Gastroesophageal sphincter (tissue), 4 donors: Measurements from ENCODE around the gene RBM19. TPM values are rescaled to one million over a fixed set of nuclear protein-coding genes. Genes with fewer than 3 reads are reported as not detected.

Source experiments
- ATAC-seq: fragments of 150-250 bp; one replicate; pipeline ENCODE4 v1.9.1; 2016; ENCODE audit warnings: mild to moderate bottlenecking, moderate library complexity
- H3K27ac ChIP-seq, 4 donors: fragments of 200-600 bp; sonication (generic) in 3 of 4; 1 replicate in 3 of 4; 2 replicates in 1 of 4; pipeline ENCODE4 v1.5.1; 2016 to 2019
- H3K27me3 ChIP-seq: fragments of 200-600 bp; sonication (generic); one replicate; pipeline ENCODE4 v1.5.1; 2019
- H3K36me3 ChIP-seq, 2 donors: fragments of 200-600 bp; sonication (generic); one replicate each; pipeline ENCODE4 v1.5.1; 2019; ENCODE audit warnings: control low read depth in 1 of 2
- H3K4me1 ChIP-seq, 3 donors: fragments of 200-600 bp; sonication (generic); 1 replicate in 2 of 3; 2 replicates in 1 of 3; pipeline ENCODE4 v1.5.1; 2016 to 2019; ENCODE audit warnings: control low read depth in 2 of 3
- H3K4me3 ChIP-seq, 2 donors: fragments of 200-600 bp; sonication (generic); one replicate each; pipeline ENCODE4 v1.5.1; 2019; ENCODE audit warnings: mild to moderate bottlenecking in 1 of 2, moderate library complexity in 1 of 2
- H3K9me3 ChIP-seq, 3 donors: fragments of 200-600 bp; sonication (generic); one replicate each; pipeline ENCODE4 v1.5.1; 2017 to 2019; ENCODE audit warnings: control low read depth in 2 of 3
- CTCF ChIP-seq, 4 experiments: fragments of 200-600 bp in 2 of 4; fragments of 450-650 bp in 2 of 4; sonication (generic) in 1 of 4; IDR thresholded peaks; one replicate each; pipeline ENCODE4 v1.5.1; 2017 to 2019; ENCODE audit warnings: antibody characterized with exemption in 4 of 4, mild to moderate bottlenecking in 2 of 4, moderate library complexity in 2 of 4
- EP300 ChIP-seq: sonication (generic); formaldehyde crosslinking; IDR thresholded peaks from one replicate; pipeline ENCODE4 v1.6.1; 2017; ENCODE audit warnings: antibody characterized with exemption, mild to moderate bottlenecking
- POLR2A ChIP-seq, 2 donors: fragments of 450-650 bp; IDR thresholded peaks; one replicate each; pipeline ENCODE4 v1.6.1; 2017; ENCODE audit warnings: antibody characterized with exemption in 2 of 2, mild to moderate bottlenecking in 2 of 2, moderate library complexity in 1 of 2
- POLR2AphosphoS5 ChIP-seq: sonication (generic); formaldehyde crosslinking; IDR thresholded peaks from one replicate; pipeline ENCODE4 v1.6.1; 2017; ENCODE audit warnings: antibody characterized with exemption
- WGBS, 2 donors: methylation state at CpG; one replicate each; pipeline ENCODE4 v1.1.5; 2018; ENCODE audit warnings: low coverage in 1 of 2; 5-methylcytosine and 5-hydroxymethylcytosine counted together
- total RNA-seq, 4 donors: library from RNA; depleted of rRNA; stranded (reverse); fragments of >200 nt; gene quantifications; one replicate each; pipeline ENCODE4 v1.1.0, GENCODE V29; 2016

The RBM19 gene
- total RNA-seq, 4 donors from 2014 or later: 24.5 to 45.3 (median 33.9) TPM

GRCh38 chr12:113990250-113991223, 24.4 kb upstream of the RBM19 start:
- H3K9me3 ChIP-seq: no peaks in the 10 kb centered on the region
- H3K27ac ChIP-seq: no peak overlapping the region
- H3K4me3 ChIP-seq: no peak overlapping the region
- H3K4me1 ChIP-seq: no peaks in the 10 kb centered on the region
- TF ChIP-seq CTCF (IDR thresholded peaks at IDR 0.05) (no peak), EP300 (no peak), POLR2A (IDR thresholded peaks at IDR 0.05) (no peak), POLR2AphosphoS5 (no peak)
- no peak for ATAC-seq
- no peaks in the 10 kb centered on the region for H3K36me3 ChIP-seq
- H3K27me3 ChIP-seq: peaks cover 71% of the 10 kb centered on the region
- WGBS, 2 donors: 30 to 40% methylated on average over 2 to 5 of the region's 10 CpGs

- no peak for ATAC-seq
- peaks cover 62% of the 10 kb centered on the region for H3K27me3 ChIP-seq
- H3K9me3 ChIP-seq: no peaks in the 10 kb centered on the region
- no peak overlapping the region for H3K27ac ChIP-seq
- WGBS, 2 donors: 73 to 81% methylated on average over 3 to 4 of the region's 4 CpGs
- H3K36me3 ChIP-seq: no peaks in the 10 kb centered on the region
- H3K4me3 ChIP-seq: no peak overlapping the region
- no peak for TF ChIP-seq POLR2AphosphoS5
- no peak for TF ChIP-seq CTCF (IDR thresholded peaks at IDR 0.05)
- TF ChIP-seq EP300: no peak
- no peak for TF ChIP-seq POLR2A (IDR thresholded peaks at IDR 0.05)
- no peaks in the 10 kb centered on the region for H3K4me1 ChIP-seq
Measured at GRCh38 chr12:113988976-113989375, 22.9 kb upstream of the RBM19 start.

- Histone ChIP-seq H3K27me3 (peaks cover 53% of the 10 kb centered on the region), H3K36me3 (no peaks in the 10 kb centered on the region), H3K4me1 (no peaks in the 10 kb centered on the region), H3K4me3 (no peak overlapping the region), H3K27ac (no peak overlapping the region), H3K9me3 (no peaks in the 10 kb centered on the region)
- 63 to 83% methylated on average over 4 of the region's 4 CpGs for WGBS, 2 donors
- ATAC-seq: no peak
- TF ChIP-seq CTCF (IDR thresholded peaks at IDR 0.05) (no peak), EP300 (no peak)
Measured at GRCh38 chr12:113988064-113988451, 21.9 kb upstream of the RBM19 start.

GRCh38 chr12:113987261-113988063, 21.3 kb upstream of the RBM19 start:
- no peak for TF ChIP-seq EP300
- no peak for TF ChIP-seq CTCF (IDR thresholded peaks at IDR 0.05)
- no peak for TF ChIP-seq POLR2AphosphoS5
- Histone ChIP-seq H3K27me3 (peaks cover 47% of the 10 kb centered on the region), H3K9me3 (no peaks in the 10 kb centered on the region), H3K27ac (no peak overlapping the region), H3K36me3 (no peaks in the 10 kb centered on the region), H3K4me3 (no peak overlapping the region), H3K4me1 (no peaks in the 10 kb centered on the region)
- ATAC-seq: no peak
- 38 to 42% methylated on average over 3 to 6 of the region's 6 CpGs for WGBS, 2 donors
